ENCODE results near the gene FAM13B.

FAM13B gene

GRCh38 chr5:137935694-137936093 lies 97.2 kb downstream of the FAM13B start:
- TF ChIP-seq CTCF (IDR thresholded peaks at IDR 0.05; ENCODE audit: insufficient read depth, low read length, missing control alignments) = no peak
- ChIA-PET CTCF (interaction anchor here (1.0 to 1.5 kb wide), 4 partner anchors 13 to 157 kb away, joined by 3 to 5 read pairs (median 3); no protein-coding TSS in a partner anchor), POLR2A (no interaction called here)
- DNase-seq (ENCODE audit: low read depth, low spot score) = no peak
- H3K4me3 ChIP-seq (ENCODE audit: low read depth, low read length) = no peak overlapping the region

DNA sequence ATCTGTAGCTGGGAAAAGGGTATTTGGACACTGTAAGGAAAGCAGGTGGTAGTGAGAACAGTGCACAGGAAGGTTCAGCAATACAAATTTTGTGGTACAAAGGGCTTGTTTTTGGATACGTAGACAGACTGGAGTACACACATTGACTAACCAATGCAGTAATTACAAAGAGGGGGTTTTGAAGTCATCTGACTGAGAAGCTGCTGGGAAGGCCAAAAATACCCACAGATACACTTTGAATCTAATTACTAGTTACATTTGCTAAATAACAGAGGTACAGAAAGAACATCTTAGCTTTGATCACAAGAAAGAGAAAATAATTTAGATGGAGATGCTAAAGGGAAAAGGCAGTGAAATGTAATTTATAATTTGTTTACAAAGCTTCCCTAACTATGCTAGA lies 97.7 kb downstream of the FAM13B start:
- ChIA-PET CTCF (interaction anchor here (0.6 to 1.5 kb wide), 5 partner anchors 13 to 156 kb away, joined by 3 to 5 read pairs (median 3); no protein-coding TSS in a partner anchor), POLR2A (no interaction called here)
- H3K4me3 ChIP-seq (ENCODE audit: low read depth, low read length) = no peak overlapping the region
- no peak for TF ChIP-seq CTCF (IDR thresholded peaks at IDR 0.05; ENCODE audit: insufficient read depth, low read length, missing control alignments)
- DNase-seq (ENCODE audit: low read depth, low spot score) = no peak

DNA sequence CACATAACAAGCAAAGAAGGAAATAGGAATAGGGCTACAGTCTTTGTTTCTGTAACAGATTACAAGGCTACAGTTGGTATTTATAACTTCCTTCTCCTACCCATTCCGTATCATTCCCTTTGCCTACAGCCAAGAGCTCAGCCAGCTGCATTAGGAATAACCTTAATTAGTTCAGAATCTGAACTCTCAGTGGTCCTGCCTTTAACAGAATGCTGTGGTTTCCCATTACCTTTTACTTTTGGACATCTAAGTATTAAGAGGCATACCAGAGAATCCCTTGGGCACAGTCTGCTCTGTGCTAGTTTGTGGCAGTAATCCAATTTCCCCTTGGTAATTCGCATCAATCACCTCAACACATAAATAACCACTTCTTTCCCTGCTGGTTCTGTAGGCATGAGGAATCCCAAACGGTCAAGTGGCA lies 99.4 kb downstream of the FAM13B start:
- TF ChIP-seq CTCF (IDR thresholded peaks at IDR 0.05; ENCODE audit: insufficient read depth, low read length, missing control alignments) = no peak
- ChIA-PET CTCF (interaction anchor here (1.5 kb wide), 1 partner anchor 14 kb away, joined by 3 read pairs; no protein-coding TSS in a partner anchor), POLR2A (interaction anchor here (1.0 kb wide), 1 partner anchor 17 kb away, joined by 4 read pairs; no protein-coding TSS in a partner anchor)
- H3K4me3 ChIP-seq (ENCODE audit: low read depth, low read length) = no peak overlapping the region
- DNase-seq (ENCODE audit: low read depth, low spot score) = no peak

DNA sequence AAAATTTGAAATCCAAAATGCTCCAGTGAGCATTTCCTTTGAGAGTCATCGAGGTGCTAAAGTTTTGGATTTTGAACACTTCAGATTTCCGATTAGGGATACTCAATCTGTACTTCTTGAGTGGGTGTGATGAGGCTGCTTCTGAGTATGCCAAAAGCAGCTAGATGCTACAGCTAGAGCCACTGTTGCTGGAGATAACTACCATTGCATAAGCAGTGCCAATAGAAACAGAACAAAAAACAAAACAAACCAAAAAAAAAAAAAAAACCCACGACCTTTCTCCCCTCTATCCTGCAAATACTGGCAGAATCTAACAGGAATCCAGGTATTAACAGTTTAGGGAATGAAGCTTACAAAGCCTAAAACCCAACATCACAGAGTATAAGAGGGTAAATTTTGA lies 100.1 kb downstream of the FAM13B start:
- H3K4me3 ChIP-seq (ENCODE audit: low read depth, low read length) = no peak overlapping the region
- no peak for DNase-seq (ENCODE audit: low read depth, low spot score)
- POLR2A ChIA-PET = interaction anchor here (1.0 kb wide), 1 partner anchor 16 kb away, joined by 4 read pairs; no protein-coding TSS in a partner anchor
- no peak for TF ChIP-seq CTCF (IDR thresholded peaks at IDR 0.05; ENCODE audit: insufficient read depth, low read length, missing control alignments)
- CTCF ChIA-PET = interaction anchor here (1.5 kb wide), 1 partner anchor 13 kb away, joined by 3 read pairs; no protein-coding TSS in a partner anchor

DNA sequence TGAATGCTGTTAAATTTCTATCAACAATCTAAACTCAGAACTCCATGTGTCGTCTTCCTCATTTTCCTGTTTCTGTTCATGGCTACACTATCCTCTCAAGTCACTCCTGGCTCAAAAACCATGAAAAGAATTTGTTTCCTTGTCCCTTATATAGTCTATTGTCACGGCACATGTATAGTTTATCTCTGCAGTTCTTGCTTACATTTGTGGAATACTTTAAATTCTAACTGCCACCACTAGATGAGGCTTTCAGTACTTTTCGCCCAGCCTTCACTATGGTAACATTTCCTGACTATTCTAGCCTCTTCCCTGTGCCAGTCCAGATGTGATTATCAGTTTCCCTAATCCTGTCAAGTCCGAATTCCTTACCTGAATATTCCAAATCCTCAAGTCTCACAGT lies 109.0 kb downstream of the FAM13B start:
- TF ChIP-seq CTCF (IDR thresholded peaks at IDR 0.05; ENCODE audit: insufficient read depth, low read length, missing control alignments) = no peak
- ChIA-PET POLR2A (no interaction called here), CTCF (no interaction called here)
- DNase-seq (ENCODE audit: low read depth, low spot score) = no peak
- no peak overlapping the region for H3K4me3 ChIP-seq (ENCODE audit: low read depth, low read length)

GRCh38 chr5:137921931-137922330 lies 110.9 kb downstream of the FAM13B start:
- CTCF ChIA-PET = no interaction called here
- POLR2A ChIA-PET = no interaction called here
- no peak for DNase-seq (ENCODE audit: low read depth, low spot score)

More at GRCh38 chr5:137921931-137922330, 110.9 kb downstream of the FAM13B start:
- TF ChIP-seq CTCF (IDR thresholded peaks at IDR 0.05; ENCODE audit: insufficient read depth, low read length, missing control alignments) = no peak
- no peak overlapping the region for H3K4me3 ChIP-seq (ENCODE audit: low read depth, low read length)
